Keratinocyte (primary cell): Measurements from ENCODE around the gene EME2. TPM values are rescaled to one million over a fixed set of nuclear protein-coding genes. Genes with fewer than 3 reads are reported as not detected.

ENCODE experiments used
- DNase-seq: peaks from one replicate; pipeline ENCODE4 v3.0.0-alpha.2; 2011; ENCODE audit warnings: low read depth, missing footprints, low spot score
- FAIRE-seq: peaks from 2 replicates; lab custom pipeline; 2011; peaks lifted over from hg19 to GRCh38; lab: Jason Lieb, UNC
- H2AFZ ChIP-seq: 2 replicates; pipeline ENCODE4 v1.6.0; 2012; ENCODE audit warnings: low read length, control low read depth, inconsistent platforms; ENCODE audit not compliant: control insufficient read depth
- H3K27ac ChIP-seq: 2 replicates; pipeline ENCODE4 v1.5.1; 2011; ENCODE audit warnings: low read length; ENCODE audit not compliant: control insufficient read depth, insufficient read depth
- H3K27me3 ChIP-seq: 3 replicates; pipeline ENCODE4 v1.6.0; 2011; ENCODE audit warnings: low read length; ENCODE audit not compliant: control insufficient read depth, insufficient read depth; ENCODE audit errors: extremely low read depth
- H3K36me3 ChIP-seq, 2 experiments: 2 replicates in 1 of 2; 3 replicates in 1 of 2; pipeline ENCODE4 v1.5.1; 2011; ENCODE audit warnings: low read length in 2 of 2, mild to moderate bottlenecking in 1 of 2; ENCODE audit not compliant: control insufficient read depth in 2 of 2, insufficient read depth in 2 of 2; ENCODE audit errors: extremely low read depth in 1 of 2
- H3K4me1 ChIP-seq: 3 replicates; pipeline ENCODE4 v1.5.1; 2011; ENCODE audit warnings: low read length; ENCODE audit not compliant: control insufficient read depth, insufficient read depth; ENCODE audit errors: extremely low read depth
- H3K4me2 ChIP-seq: 3 replicates; pipeline ENCODE4 v1.6.0; 2011; ENCODE audit warnings: low read depth, low read length; ENCODE audit not compliant: control insufficient read depth, insufficient read depth; ENCODE audit errors: extremely low read depth
- H3K4me3 ChIP-seq, 3 experiments: fragments of 200-600 bp in 1 of 3; sonication (generic) in 1 of 3; 2 replicates in 2 of 3; 3 replicates in 1 of 3; pipeline ENCODE4 v1.5.1; 2011 to 2016; ENCODE audit warnings: low read length in 3 of 3, mild to moderate bottlenecking in 3 of 3, control low read depth in 2 of 3, inconsistent platforms in 1 of 3, low read depth in 1 of 3, mixed read lengths in 1 of 3, mixed run types in 1 of 3, moderate library complexity in 1 of 3; ENCODE audit not compliant: control insufficient read depth in 2 of 3, insufficient read depth in 2 of 3; ENCODE audit errors: extremely low read depth in 1 of 3
- H3K79me2 ChIP-seq: 2 replicates; pipeline ENCODE4 v1.6.0; 2012; ENCODE audit warnings: low read length; ENCODE audit not compliant: control insufficient read depth, insufficient read depth
- H3K9ac ChIP-seq: 3 replicates; pipeline ENCODE4 v1.6.0; 2011; ENCODE audit warnings: low read length; ENCODE audit not compliant: control insufficient read depth, insufficient read depth; ENCODE audit errors: extremely low read depth
- H3K9me1 ChIP-seq: 3 replicates; pipeline ENCODE4 v1.6.0; 2011; ENCODE audit warnings: low read length; ENCODE audit not compliant: control insufficient read depth, insufficient read depth; ENCODE audit errors: extremely low read depth
- H3K9me3 ChIP-seq: 2 replicates; pipeline ENCODE4 v1.5.1; 2012; ENCODE audit warnings: low read depth, low read length; ENCODE audit not compliant: control insufficient read depth
- H4K20me1 ChIP-seq: 3 replicates; pipeline ENCODE4 v1.6.0; 2011; ENCODE audit warnings: low read length; ENCODE audit not compliant: control insufficient read depth, insufficient read depth; ENCODE audit errors: extremely low read depth
- CTCF ChIP-seq, 3 experiments: IDR thresholded peaks in 1 of 3; conservative IDR thresholded peaks in 1 of 3; optimal IDR thresholded peaks in 1 of 3; 2 replicates in 2 of 3; 3 replicates in 1 of 3; pipeline versions ENCODE3 to v1.5.1; 2011; ENCODE audit warnings: low read length in 3 of 3, mild to moderate bottlenecking in 3 of 3, moderate library complexity in 2 of 3, control low read depth in 1 of 3, inconsistent platforms in 1 of 3; ENCODE audit not compliant: insufficient read depth in 2 of 3; ENCODE audit errors: extremely low read depth in 1 of 3
- EZH2 ChIP-seq: IDR thresholded peaks from one replicate; pipeline ENCODE4 v1.6.1; 2012; ENCODE audit warnings: inconsistent platforms, mild to moderate bottlenecking, low read length, moderate library complexity
- dilution Hi-C: fragments of 300-500 bp; cut with MboI; formaldehyde crosslinking; loops from one replicate; pipeline ENCODE4 v1.7.0; 2020; ENCODE audit warnings: low sequenced_read_pairs; ENCODE audit not compliant: extremely low pct_ligation_motif_present
- polyA plus RNA-seq, 5 experiments: library from polyadenylated mRNA; depleted of rRNA in 3 of 5; stranded (reverse) in 3 of 5; stranded (forward) in 1 of 5; unstranded in 1 of 5; fragments of >200 nt; gene quantifications; 1 replicate in 1 of 5; 2 replicates in 3 of 5; 3 replicates in 1 of 5; pipeline versions ENCODE4 v1.2.1 to v1.2.3, GENCODE V29; 2011 to 2012; ENCODE audit warnings: missing spikeins in 2 of 5, low read depth in 1 of 5, low replicate concordance in 1 of 5

Gene EME2
- polyA plus RNA-seq, 1 donor (not counting 4 experiments of a cell fraction or from before 2014, with no cell fraction given): 6.3 TPM

- Histone ChIP-seq H3K9me3 (no peaks in the 10 kb centered on the region), H2AFZ (no peak overlapping the region), H3K4me3 (no peak overlapping the region), H3K9me1 (no peaks in the 10 kb centered on the region), H3K27ac (no peak overlapping the region), H4K20me1 (peaks cover 2% of the 10 kb centered on the region), H3K27me3 (no peaks in the 10 kb centered on the region), H3K79me2 (peaks cover 9% of the 10 kb centered on the region), H3K9ac (no peak overlapping the region), H3K4me1 (no peaks in the 10 kb centered on the region), H3K36me3 (peaks cover 11 to 23% of the 10 kb centered on the region in 2 experiments), H3K4me2 (no peak overlapping the region)
- FAIRE-seq (no peak), DNase-seq (no peak)
- TF ChIP-seq CTCF (optimal IDR thresholded peaks at IDR 0.05 in 1 of 3, IDR thresholded peaks at IDR 0.05 in 1 of 3, conservative IDR thresholded peaks at IDR 0.05 in 1 of 3; ENCODE audit: extremely low read depth in 1 of 3, insufficient read depth in 2 of 3, low read length in 3 of 3) (no peak), EZH2 (no peak)
- dilution Hi-C loops: no loop called here
Observed at GRCh38 chr16:1729445-1729844, 43.2 kb upstream of the EME2 start.

- H3K9me1 ChIP-seq: no peaks in the 10 kb centered on the region
- no peaks in the 10 kb centered on the region for H3K27me3 ChIP-seq
- FAIRE-seq (no peak), DNase-seq (no peak)
- H3K4me3 ChIP-seq: no peak overlapping the region
- no peak overlapping the region for H3K9ac ChIP-seq
- peaks cover 2% of the 10 kb centered on the region for H4K20me1 ChIP-seq
- peaks cover 11 to 18% of the 10 kb centered on the region in 2 experiments for H3K36me3 ChIP-seq
- no peak overlapping the region for H3K27ac ChIP-seq
- dilution Hi-C loops: no loop called here
- H3K79me2 ChIP-seq: peaks cover 19% of the 10 kb centered on the region
- no peak overlapping the region for H2AFZ ChIP-seq
- H3K4me1 ChIP-seq: no peaks in the 10 kb centered on the region
- no peak for TF ChIP-seq CTCF (optimal IDR thresholded peaks at IDR 0.05 in 1 of 3, IDR thresholded peaks at IDR 0.05 in 1 of 3, conservative IDR thresholded peaks at IDR 0.05 in 1 of 3; ENCODE audit: extremely low read depth in 1 of 3, insufficient read depth in 2 of 3, low read length in 3 of 3)
- TF ChIP-seq EZH2: no peak
- H3K4me2 ChIP-seq: no peak overlapping the region
- H3K9me3 ChIP-seq: peaks cover 12% of the 10 kb centered on the region
Observed at GRCh38 chr16:1731073-1731472, 41.5 kb upstream of the EME2 start.
